Activated B cell treated with CpG ODN at 0.5 μM for 24 hours (primary cell): ENCODE measurements around the gene MYO1A. TPM values are rescaled to one million over a fixed set of nuclear protein-coding genes. Genes with fewer than 3 reads are reported as not detected.

ENCODE experiments used
- ATAC-seq: fragments of 200-7000 bp; cut with Tn5 transposase; one replicate; pipeline ENCODE4 v1.10.0; 2021; ENCODE audit warnings: low read depth, mild to moderate bottlenecking, moderate library complexity
- CTCF ChIA-PET: fragments of 350-600 bp; sonication (Branson Sonifier 250); formaldehyde crosslinking; loops from one replicate; lab custom pipeline; 2021; ENCODE audit warnings: antibody characterized with exemption; lab: Charles Lee
- POLR2A ChIA-PET: fragments of 350-600 bp; sonication (Branson Sonifier 250); formaldehyde crosslinking; loops from one replicate; lab custom pipeline; 2021; ENCODE audit warnings: antibody characterized with exemption; lab: Charles Lee
- DNase-seq: peaks from one replicate; pipeline ENCODE4 v3.0.0; 2022
- H3K27ac Mint-ChIP-seq: one replicate; pipeline ENCODE4 v1.8.0; 2020; ENCODE audit warnings: mixed read lengths
- H3K27me3 Mint-ChIP-seq: one replicate; pipeline ENCODE4 v1.8.0; 2021; ENCODE audit warnings: mixed read lengths
- H3K36me3 Mint-ChIP-seq: one replicate; pipeline ENCODE4 v1.8.0; 2021; ENCODE audit warnings: low read depth, mixed read lengths
- H3K4me1 Mint-ChIP-seq: one replicate; pipeline ENCODE4 v1.8.0; 2021; ENCODE audit warnings: mixed read lengths
- H3K4me3 Mint-ChIP-seq: one replicate; pipeline ENCODE4 v1.8.0; 2020; ENCODE audit warnings: mild to moderate bottlenecking, mixed read lengths
- H3K9me3 Mint-ChIP-seq: one replicate; pipeline ENCODE4 v1.8.0; 2020; ENCODE audit warnings: mixed read lengths
- CTCF ChIP-seq: fragments of 200-600 bp; IDR thresholded peaks from one replicate; pipeline ENCODE4 v1.8.0; 2022; ENCODE audit warnings: antibody characterized with exemption, mild to moderate bottlenecking
- intact Hi-C: fragments of 100-400 bp; cut with micrococcal nuclease; formaldehyde crosslinking; loops from one replicate; pipeline ENCODE4 v1.15.1; 2024
- total RNA-seq: library from RNA; stranded (reverse); gene quantifications from 2 replicates; pipeline ENCODE4 v1.2.3, GENCODE V29; 2022

Gene MYO1A
- total RNA-seq, 1 donor from 2014 or later: 0.71 TPM

GRCh38 chr12:56996793-56997545 is 53.0 kb downstream of the MYO1A start:
- Mint-ChIP-seq H3K4me1 (peaks cover 38% of the 10 kb centered on the region), H3K4me3 (no peak overlapping the region), H3K36me3 (peaks cover 43% of the 10 kb centered on the region), H3K27me3 (no peaks in the 10 kb centered on the region), H3K27ac (no peak overlapping the region), H3K9me3 (no peaks in the 10 kb centered on the region)
- DNase-seq: no peak
- no peak for TF ChIP-seq CTCF
- no peak for ATAC-seq
- ChIA-PET POLR2A (no interaction called here), CTCF (interaction anchor here (3.9 kb wide), 1 partner anchor 9 kb away, joined by 23 read pairs; no protein-coding TSS in a partner anchor)
- intact Hi-C loops: no loop called here

GRCh38 chr12:56995930-56996496 is 53.9 kb downstream of the MYO1A start:
- no peak for DNase-seq
- TF ChIP-seq CTCF: no peak
- H3K36me3 Mint-ChIP-seq: peaks cover 33% of the 10 kb centered on the region
- no peak overlapping the region for H3K27ac Mint-ChIP-seq
- POLR2A ChIA-PET: no interaction called here
- CTCF ChIA-PET: interaction anchor here (3.9 kb wide), 1 partner anchor 8 kb away, joined by 23 read pairs; no protein-coding TSS in a partner anchor
- intact Hi-C loops: no loop called here
- peaks cover 37% of the 10 kb centered on the region for H3K4me1 Mint-ChIP-seq
- H3K9me3 Mint-ChIP-seq: no peaks in the 10 kb centered on the region
- H3K27me3 Mint-ChIP-seq: no peaks in the 10 kb centered on the region
- ATAC-seq: no peak
- H3K4me3 Mint-ChIP-seq: no peak overlapping the region

GRCh38 chr12:56995201-56995929 is 54.6 kb downstream of the MYO1A start:
- POLR2A ChIA-PET: no interaction called here

GRCh38 chr12:56994231-56994746 is 55.6 kb downstream of the MYO1A start:
- DNase-seq: no peak
- no peak for TF ChIP-seq CTCF
- intact Hi-C loops: no loop called here

More at GRCh38 chr12:56995201-56995929, 54.6 kb downstream of the MYO1A start:
- Mint-ChIP-seq H3K9me3 (no peaks in the 10 kb centered on the region), H3K4me1 (peaks cover 32% of the 10 kb centered on the region), H3K27ac (no peak overlapping the region), H3K36me3 (peaks cover 28% of the 10 kb centered on the region), H3K4me3 (no peak overlapping the region), H3K27me3 (no peaks in the 10 kb centered on the region)
- intact Hi-C loops: no loop called here
- CTCF ChIA-PET: interaction anchor here (3.9 kb wide), 1 partner anchor 7 kb away, joined by 23 read pairs; no protein-coding TSS in a partner anchor
- ATAC-seq (no peak), DNase-seq (no peak)
- TF ChIP-seq CTCF: no peak

More at GRCh38 chr12:56994231-56994746, 55.6 kb downstream of the MYO1A start:
- ChIA-PET POLR2A (interaction anchor here (0.6 to 0.7 kb wide), 2 partner anchors 54 to 1063 kb away, joined by 3 read pairs; no protein-coding TSS in a partner anchor), CTCF (no interaction called here)
- Mint-ChIP-seq H3K27me3 (no peaks in the 10 kb centered on the region), H3K9me3 (no peaks in the 10 kb centered on the region), H3K36me3 (peaks cover 20% of the 10 kb centered on the region), H3K27ac (no peak overlapping the region), H3K4me1 (peaks cover 21% of the 10 kb centered on the region), H3K4me3 (no peak overlapping the region)
- no peak for ATAC-seq
